Ovary (tissue), 9 donors: Measurements from ENCODE around the gene KHDRBS1. TPM values are rescaled to one million over a fixed set of nuclear protein-coding genes. Genes with fewer than 3 reads are reported as not detected.

Experiments
- DNase-seq, 5 donors: peaks; one replicate each; pipeline ENCODE4 v3.0.0-alpha.2; 2019 to 2020
- H3K27ac ChIP-seq, 2 donors: fragments of 200-600 bp; one replicate each; pipeline versions ENCODE4 v1.5.1 to v1.8.0; 2019 to 2022
- H3K27me3 ChIP-seq: fragments of 200-600 bp; one replicate; pipeline ENCODE4 v1.8.0; 2022
- H3K36me3 ChIP-seq: fragments of 200-600 bp; sonication (generic); one replicate; pipeline ENCODE4 v1.5.1; 2019
- H3K4me1 ChIP-seq: one replicate; pipeline ENCODE4 v1.8.1; 2013; ENCODE audit warnings: mild to moderate bottlenecking, moderate library complexity; ENCODE audit not compliant: insufficient read depth
- H3K4me3 ChIP-seq: fragments of 200-600 bp; sonication (generic); one replicate; pipeline ENCODE4 v1.5.1; 2017
- H3K9me3 ChIP-seq, 2 donors: fragments of 200-600 bp in 1 of 2; sonication (generic) in 1 of 2; one replicate each; pipeline versions ENCODE4 v1.5.1 to v1.8.1; 2013 to 2019; ENCODE audit warnings: mild to moderate bottlenecking in 1 of 2, moderate library complexity in 1 of 2
- EP300 ChIP-seq: sonication (generic); formaldehyde crosslinking; IDR thresholded peaks from one replicate; pipeline ENCODE4 v1.6.1; 2017; ENCODE audit warnings: antibody characterized with exemption
- POLR2A ChIP-seq: fragments of 450-650 bp; IDR thresholded peaks from one replicate; pipeline ENCODE4 v1.6.1; 2017; ENCODE audit warnings: antibody characterized with exemption, mild to moderate bottlenecking, moderate library complexity
- WGBS, 3 donors: extraction: QIAGEN DNeasy Blood & Tissue Kit in 1 of 3; methylation state at CpG; one replicate each; pipeline versions ENCODE4 v1.1.5 to v1.1.7; 2013 to 2017; 5-methylcytosine and 5-hydroxymethylcytosine counted together
- intact Hi-C, 4 donors: fragments of 100-400 bp; cut with DNase I; formaldehyde crosslinking; loops; one replicate each; pipeline versions ENCODE4 v1.11.0 to v1.15.1; 2022 to 2023
- polyA plus RNA-seq, 2 donors: library from polyadenylated mRNA; stranded (reverse); fragments of 200-250 nt in 1 of 2; fragments of 350-450 nt in 1 of 2; fragmentation: Illumina TruSeq in 1 of 2; extraction: RNeasy Lipid Tissue Mini Kit (QIAGEN cat#74804) in 1 of 2; gene quantifications; one replicate each; pipeline ENCODE4 v1.2.3, GENCODE V29; 2013 to 2014
- total RNA-seq, 7 donors: library from RNA; depleted of rRNA in 2 of 7; stranded (reverse); fragments of >200 nt in 2 of 7; fragmentation: NEBNext Ultra II Directional in 3 of 7; extraction: Animal tissue kit (Norgen Biotek cat#: 25700) in 3 of 7; gene quantifications; one replicate each; pipeline versions ENCODE4 v1.1.0 to v1.2.4, GENCODE V29; 2016 to 2023
- TF ChIP-seq, protein P1 (sequence below), 3 donors: fragments of 450-650 bp in 2 of 3; fragments of 200-600 bp in 1 of 3; IDR thresholded peaks; one replicate each; pipeline versions ENCODE4 v1.5.1 to v1.8.0; 2016 to 2022; ENCODE audit warnings: antibody characterized with exemption in 3 of 3, mild to moderate bottlenecking in 1 of 3
- donor health status: DM: no; HTN: no; CAD: no; lungs with moderate emphysema.
- donor health status: DM: no; HTN: no; CAD: no.
- donor health status: Bipolar disorder and iron deficiency.
- donor health status: DM: yes; HTN: yes; CAD: no.
- donor health status: DM: no; HTN: no; CAD: no.
- donor health status: DM: yes; HTN: yes; CAD: no.

KHDRBS1 gene
- total and polyA plus RNA-seq, 9 donors: 84.3 to 184 (median 143) TPM

DNA sequence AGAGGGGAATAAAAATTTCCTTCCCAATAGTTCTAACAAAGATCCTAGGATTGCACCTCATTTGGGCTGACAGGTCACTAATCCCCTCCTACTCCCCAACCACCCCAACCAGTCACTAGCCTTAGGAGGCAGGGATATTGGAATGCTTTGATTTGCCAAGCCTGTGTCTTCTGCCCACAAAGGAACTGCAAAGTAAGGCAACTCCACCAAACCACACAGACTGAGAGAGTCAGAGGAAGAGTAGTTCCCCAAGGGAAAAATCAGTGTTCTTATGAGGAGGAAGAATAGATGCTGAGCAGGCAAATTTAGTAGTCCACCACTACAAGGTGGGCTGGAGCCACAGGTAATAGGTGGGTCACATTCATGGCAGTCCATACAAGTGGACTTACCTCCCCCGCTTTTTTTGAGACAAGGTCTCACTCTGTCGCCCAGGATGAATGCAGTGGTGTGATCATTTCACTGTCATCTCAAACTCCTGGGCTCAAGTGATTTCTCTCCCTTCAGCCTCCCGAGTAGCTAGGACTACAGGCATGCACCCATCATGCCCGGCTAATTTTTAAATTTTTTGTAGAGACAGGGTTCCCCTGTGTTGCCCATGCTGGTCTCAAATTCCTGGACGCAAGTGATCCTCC is 55.4 kb downstream of the KHDRBS1 start:
- Histone ChIP-seq H3K4me3 (no peak overlapping the region), H3K27ac (no peak overlapping the region), H3K4me1 (peaks cover 4% of the 10 kb centered on the region), H3K36me3 (no peaks in the 10 kb centered on the region), H3K9me3 (no peaks in the 10 kb centered on the region), H3K27me3 (no peaks in the 10 kb centered on the region)
- DNase-seq: no peak
- WGBS, 3 donors: 60 to 74% (median 62%) methylated on average over 5 of the region's 5 CpGs
- TF ChIP-seq, protein P1, sequence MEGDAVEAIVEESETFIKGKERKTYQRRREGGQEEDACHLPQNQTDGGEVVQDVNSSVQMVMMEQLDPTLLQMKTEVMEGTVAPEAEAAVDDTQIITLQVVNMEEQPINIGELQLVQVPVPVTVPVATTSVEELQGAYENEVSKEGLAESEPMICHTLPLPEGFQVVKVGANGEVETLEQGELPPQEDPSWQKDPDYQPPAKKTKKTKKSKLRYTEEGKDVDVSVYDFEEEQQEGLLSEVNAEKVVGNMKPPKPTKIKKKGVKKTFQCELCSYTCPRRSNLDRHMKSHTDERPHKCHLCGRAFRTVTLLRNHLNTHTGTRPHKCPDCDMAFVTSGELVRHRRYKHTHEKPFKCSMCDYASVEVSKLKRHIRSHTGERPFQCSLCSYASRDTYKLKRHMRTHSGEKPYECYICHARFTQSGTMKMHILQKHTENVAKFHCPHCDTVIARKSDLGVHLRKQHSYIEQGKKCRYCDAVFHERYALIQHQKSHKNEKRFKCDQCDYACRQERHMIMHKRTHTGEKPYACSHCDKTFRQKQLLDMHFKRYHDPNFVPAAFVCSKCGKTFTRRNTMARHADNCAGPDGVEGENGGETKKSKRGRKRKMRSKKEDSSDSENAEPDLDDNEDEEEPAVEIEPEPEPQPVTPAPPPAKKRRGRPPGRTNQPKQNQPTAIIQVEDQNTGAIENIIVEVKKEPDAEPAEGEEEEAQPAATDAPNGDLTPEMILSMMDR (IDR thresholded peaks at IDR 0.05): no peak
- TF ChIP-seq EP300 (no peak), POLR2A (no peak)
- intact Hi-C loops: loop anchor here in 2 of 4 donors (10.0 kb wide), 2 partner anchors 54 to 404 kb away; partner anchors contain the start of gene KHDRBS1 (in 1 of the 2)

DNA sequence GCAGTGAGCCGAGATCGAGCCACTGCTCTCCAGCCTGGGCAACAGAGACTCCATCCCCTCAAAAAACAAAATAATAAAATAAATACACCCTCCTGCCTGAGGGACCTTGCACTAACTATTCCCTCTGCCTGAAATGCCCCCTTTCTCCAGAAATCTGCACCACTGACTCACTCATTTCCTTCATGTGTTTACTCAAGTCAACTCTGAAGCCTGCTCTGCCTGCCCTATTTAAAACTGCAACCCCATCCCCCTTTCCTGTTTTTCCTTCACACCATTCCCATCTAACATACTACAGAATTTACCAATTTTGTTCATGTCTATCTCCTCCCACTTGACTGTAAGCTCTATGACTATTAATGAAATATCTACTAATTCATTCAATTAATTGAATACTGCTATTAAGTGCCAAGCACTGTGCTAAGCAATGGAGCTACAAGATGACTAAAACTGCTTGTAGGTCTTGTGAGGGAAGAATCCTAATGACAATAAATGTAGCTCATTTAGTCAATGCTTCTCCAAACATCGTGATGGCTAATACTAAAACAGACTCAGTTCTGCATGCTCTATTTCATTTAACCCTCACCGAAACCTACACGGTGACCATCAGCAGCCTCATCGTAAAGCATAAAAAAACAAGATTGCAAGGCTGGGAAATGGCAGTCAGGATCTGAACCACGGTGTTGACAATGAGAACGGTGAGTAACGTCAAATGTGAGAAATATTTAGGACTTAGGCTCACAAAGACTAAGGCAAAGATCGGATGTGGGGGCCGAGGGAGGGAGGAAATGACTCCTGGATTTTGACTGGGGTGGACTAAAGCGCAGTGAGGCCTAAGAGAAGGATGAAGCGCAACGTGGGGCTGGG is 58.3 kb downstream of the KHDRBS1 start:
- peak overlapping the region; percentile 83 for H3K27ac ChIP-seq
- no peak for DNase-seq
- intact Hi-C loops: loop anchor here in 1 of 4 donors (10.0 kb wide), 1 partner anchor 57 kb away; the partner anchor contains the start of gene KHDRBS1
- H3K4me1 ChIP-seq: no peaks in the 10 kb centered on the region
- TF ChIP-seq POLR2A: no peak
- TF ChIP-seq, protein P1 (IDR thresholded peaks at IDR 0.05): no peak
- no peak for TF ChIP-seq EP300
- no peaks in the 10 kb centered on the region for H3K9me3 ChIP-seq
- 13 to 14% (median 14%) methylated on average over 14 of the region's 14 CpGs for WGBS, 3 donors
- H3K4me3 ChIP-seq: peak overlapping the region; percentile 85
- H3K27me3 ChIP-seq: no peaks in the 10 kb centered on the region
- H3K36me3 ChIP-seq: no peaks in the 10 kb centered on the region

DNA sequence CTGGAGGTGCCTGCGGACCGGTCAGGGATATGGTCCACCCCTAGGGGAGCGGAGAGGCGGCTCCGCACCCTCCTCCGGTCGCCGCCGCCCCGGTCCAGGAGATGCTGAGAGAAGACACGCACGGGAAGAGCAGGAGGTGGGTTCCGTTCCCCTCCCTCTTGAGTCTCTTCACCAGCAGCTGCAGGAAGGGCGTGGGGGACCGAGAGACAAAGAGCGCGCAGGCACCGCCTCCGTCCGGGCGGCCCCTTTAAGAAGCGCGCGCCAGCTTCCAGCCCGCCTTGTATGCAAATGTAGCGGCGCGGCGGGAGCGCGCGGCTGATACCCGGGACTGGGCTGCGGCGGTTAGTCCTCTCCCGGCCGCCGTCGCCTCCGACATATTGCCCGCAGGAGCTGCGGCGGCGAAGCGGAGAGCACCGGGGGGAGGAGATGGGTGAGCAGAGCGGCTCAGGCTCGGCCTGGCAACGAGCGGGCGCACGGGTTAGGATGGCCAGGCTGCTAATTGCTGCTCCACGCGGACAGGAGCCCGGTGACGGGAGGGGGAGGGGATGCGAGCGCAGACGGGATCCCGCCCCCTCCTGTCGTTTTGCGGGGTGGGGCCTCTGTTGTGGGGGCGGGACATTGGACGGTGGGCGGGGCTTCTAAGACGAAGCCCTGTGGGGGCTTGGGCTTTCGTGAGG is 59.1 kb downstream of the KHDRBS1 start, which contains the start of gene TMEM39B:
TSS of gene TMEM39B (plus strand) at position 318 of the 677 bp plus-strand sequence. CDS start at position 427, 109 bp downstream.
- TF ChIP-seq, protein P1 (IDR thresholded peaks at IDR 0.05): peak in 1 of 3 donors; percentile 40
- peak; percentile 24 for TF ChIP-seq POLR2A
- no peak for TF ChIP-seq EP300
- peak within 1 kb of the TSS; percentile 83 for H3K27ac ChIP-seq
- DNase-seq: peak; percentile 93 to 96 (median 94)
- intact Hi-C loops: loop anchor here in 1 of 4 donors (10.0 kb wide), 1 partner anchor 58 kb away; the partner anchor contains the start of gene KHDRBS1
- H3K4me3 ChIP-seq: peak within 1 kb of the TSS; percentile 85
- H3K4me1 ChIP-seq: no peaks in the 10 kb centered on the region
- no peaks in the 10 kb centered on the region for H3K36me3 ChIP-seq
- H3K9me3 ChIP-seq: no peaks in the 10 kb centered on the region
- H3K27me3 ChIP-seq: no peaks in the 10 kb centered on the region
- 0 to 1% (median 0%) methylated on average over 42 to 67 of the region's 67 CpGs for WGBS, 3 donors
